ENCODE measurements around the gene MSRB1.

DNA sequence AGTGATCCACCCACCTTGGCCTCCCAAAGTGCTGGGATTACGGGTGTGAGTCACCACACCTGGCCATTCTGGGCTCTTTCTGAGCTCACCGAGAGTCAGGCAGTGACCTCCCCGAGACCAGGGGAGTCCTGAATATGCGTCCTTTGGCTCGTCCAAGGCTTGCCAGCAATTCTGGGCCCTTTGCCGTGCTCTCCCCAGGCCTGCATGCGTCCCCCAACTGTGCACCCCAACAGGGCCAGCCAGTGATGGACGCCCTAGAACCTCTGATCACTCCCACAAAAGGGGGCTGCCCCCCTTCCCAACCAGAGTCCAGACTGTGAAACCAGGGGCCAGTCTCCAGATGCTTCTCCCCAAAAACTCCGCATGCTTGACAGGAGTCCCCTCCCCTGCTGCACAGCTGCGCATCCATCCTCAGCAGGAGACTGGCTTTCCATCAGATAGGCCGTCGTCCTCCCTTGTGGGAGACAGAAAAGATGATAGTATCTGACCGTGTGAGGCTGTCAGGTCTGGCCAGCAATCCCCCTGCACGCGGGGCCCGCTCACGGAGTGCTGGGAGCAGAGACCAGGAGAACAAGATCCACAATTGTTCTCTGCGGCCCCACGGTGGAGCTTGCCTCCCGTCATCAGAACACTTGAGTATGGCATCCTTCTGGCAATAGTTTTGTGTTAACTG lies 40.3 kb downstream of the MSRB1 start:
- TF ChIP-seq POLR2A (IDR thresholded peaks at IDR 0.05): no peak
- no peak for TF ChIP-seq CTCF (IDR thresholded peaks at IDR 0.05)
- TF ChIP-seq POLR2AphosphoS5 (IDR thresholded peaks at IDR 0.05): no peak

All from prostate gland (tissue), 2 donors.